ENCODE data around the gene SCML1.
"Not testable (repeated sequence)": the region's sequence is repeated elsewhere in the genome, so short reads cannot be mapped to it uniquely, and the experiment has no call there.

SCML1 gene

DNA sequence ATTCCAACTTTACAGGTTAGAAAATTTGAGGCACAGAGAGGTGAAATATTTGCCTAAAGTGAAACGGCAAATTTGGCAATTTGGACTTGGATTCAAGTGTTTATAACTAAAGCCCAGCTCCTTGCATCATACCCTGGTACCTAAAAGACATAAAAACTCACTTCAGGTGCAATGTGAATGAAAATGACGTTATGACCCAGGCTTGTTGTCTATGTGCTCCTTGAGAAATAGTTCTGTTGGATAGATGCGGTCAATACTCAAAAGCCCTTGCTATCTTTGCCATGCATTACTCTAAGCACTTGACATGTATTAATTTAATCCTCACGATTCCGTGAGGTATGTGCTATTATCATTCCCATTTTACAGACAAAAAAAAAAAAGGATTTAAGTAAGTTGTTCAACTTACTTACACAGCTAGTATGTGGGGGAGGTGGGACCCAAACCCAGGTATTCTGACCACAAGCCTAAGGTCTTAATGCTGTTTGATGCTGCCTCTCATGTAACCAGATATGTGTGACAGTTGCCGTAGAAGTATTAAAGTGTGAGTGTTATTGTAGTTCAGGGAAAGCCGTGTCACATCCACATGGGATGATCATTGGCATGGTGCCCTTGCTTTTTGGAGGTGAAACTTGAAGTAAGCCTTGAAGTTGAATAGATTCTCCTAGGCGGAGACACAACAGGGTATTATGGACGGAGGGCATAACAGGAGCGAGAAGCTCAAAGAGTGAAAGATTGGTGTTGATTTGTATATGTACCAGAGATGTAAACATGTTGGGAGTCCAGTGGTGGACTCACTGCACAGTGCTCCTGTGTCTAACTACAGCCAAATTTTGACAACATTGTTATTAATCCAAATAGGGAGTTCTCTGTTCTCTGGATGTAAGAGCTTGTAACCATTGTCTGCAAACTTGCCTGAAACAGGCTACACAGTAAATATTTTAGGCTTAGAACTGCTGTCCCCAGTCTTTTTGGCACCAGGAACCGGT is 3.1 kb downstream of the SCML1 start:
- DNase-seq: no peak

DNA sequence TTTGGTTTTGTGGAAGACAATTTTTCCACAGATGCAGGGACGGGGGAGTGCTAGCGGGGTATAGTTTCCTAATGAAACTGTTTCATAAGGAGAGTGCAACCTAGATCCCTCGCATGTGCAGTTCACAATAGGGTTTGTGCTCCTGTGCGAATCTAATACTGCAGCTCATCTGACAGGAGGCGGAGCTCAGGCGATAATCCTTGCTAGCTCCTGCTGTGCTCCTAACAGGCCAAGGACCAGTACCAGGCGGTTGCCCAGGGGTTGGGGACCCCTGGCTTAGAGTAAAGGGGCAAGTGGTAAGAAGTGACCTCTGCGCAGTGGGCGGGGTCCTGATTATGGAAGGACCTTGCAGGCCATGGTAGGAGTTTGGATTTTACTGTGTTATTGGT is 3.8 kb downstream of the SCML1 start:
- no peak for DNase-seq

GRCh38 chrX:17743913-17744312 is 6.6 kb downstream of the SCML1 start:
- no peak for DNase-seq

- no peak for DNase-seq
Measured at GRCh38 chrX:17744896-17745523, 7.7 kb downstream of the SCML1 start.

- no peak for DNase-seq
Measured at GRCh38 chrX:17747692-17748091, 10.4 kb downstream of the SCML1 start.

DNA sequence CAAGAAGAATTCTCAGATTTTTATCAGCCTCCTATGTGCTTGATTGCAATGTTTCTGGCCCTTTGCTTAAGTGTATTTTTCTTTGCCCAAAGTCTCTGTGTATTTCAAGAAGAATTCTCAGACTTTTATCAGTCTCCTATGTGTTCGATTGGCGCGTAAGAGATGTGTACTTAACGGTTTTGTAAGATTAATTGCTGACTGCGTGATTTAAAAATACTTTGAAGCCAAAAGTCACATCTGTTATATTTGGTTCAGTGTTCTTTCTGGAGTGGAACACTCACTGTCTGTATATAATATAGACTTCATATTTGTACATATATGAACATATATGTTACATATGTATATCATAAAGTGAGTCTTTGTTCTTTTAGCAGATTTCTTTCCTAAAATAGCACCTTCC is 11.4 kb downstream of the SCML1 start:
- no peak for DNase-seq

DNA sequence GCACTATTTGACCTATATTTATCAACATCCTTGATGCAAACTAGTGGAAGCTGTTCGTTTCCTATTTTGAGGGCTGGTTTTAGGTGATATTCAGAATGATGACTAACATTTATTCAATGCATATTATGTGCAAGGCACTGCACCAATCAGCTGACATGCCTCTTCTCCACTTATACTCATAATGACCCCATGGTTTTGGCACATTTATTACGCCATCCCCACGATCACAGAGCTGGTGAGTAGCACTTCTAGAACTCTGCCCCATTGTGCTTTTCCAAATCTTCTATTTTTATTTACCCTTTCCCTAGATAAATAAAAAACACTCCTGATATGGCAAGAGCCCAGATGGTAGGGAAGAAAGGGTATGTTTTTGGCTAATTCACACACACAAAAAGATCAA is 13.1 kb downstream of the SCML1 start:
- no peak for DNase-seq

DNA sequence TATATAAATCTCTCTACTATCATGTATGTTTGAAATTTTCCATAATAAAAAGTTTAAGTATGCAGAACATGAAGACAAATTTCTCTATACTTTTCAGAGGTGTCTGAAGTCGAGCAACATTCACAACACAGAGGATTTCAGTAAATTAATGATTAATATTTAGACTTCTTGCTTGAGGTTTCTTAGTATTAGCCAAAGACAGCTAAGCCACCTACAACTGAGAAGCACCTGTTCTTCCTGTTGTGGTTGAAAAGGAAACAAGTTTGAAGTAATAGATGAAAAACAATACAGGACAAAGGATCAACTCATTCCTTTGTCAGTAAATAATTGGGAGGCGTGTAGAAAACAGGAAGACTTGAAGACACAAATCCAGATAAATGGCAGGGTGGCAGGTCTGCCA is 21.1 kb downstream of the SCML1 start:
- DNase-seq: no peak

DNA sequence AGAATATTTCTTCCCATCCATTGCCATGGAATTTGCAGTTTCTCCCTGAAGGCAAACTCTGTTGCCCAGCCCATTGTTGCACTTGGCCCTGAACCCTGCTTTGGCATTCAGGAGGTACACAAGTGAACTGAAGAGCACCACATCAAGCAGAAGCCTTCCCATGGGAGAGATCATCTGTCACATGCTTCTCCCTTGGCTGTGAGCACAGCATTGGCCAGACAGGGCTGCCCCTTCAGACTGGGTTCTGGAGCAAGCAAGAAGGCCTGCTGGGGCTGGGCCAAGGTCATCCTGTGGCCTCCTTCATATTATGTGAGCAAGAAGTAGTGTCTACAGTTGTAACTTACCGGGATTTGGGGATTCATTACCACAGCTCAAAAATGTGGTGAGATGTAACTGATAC is 22.7 kb downstream of the SCML1 start:
- DNase-seq: no peak

GRCh38 chrX:17767734-17768133 is 30.4 kb downstream of the SCML1 start:
- no peak for DNase-seq

DNA sequence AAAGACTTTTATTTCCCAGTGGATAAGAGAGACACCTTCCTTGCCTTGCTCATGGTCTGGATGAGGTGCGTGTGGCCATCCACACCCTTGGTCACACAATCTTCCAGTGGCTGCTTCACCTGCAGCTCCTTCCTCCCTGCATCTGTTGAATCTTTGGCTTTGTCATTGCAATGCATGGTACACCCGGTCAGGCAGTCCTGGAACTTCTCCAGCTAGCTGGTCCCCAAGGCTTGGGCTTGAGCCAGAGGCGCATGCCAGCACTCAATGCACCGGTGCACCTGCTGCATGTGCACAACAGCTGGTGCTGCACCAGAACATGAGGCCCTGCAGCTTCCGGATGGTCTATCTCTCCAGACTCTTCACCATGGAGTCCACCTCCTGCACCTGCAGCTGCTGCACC is 31.7 kb downstream of the SCML1 start:
- DNase-seq: no peak

- DNase-seq: no peak
Measured at GRCh38 chrX:17769701-17770269, 32.5 kb downstream of the SCML1 start.

- DNase-seq: no peak
Measured at GRCh38 chrX:17773221-17773876, 36.1 kb downstream of the SCML1 start.

- DNase-seq: no peak
Measured at GRCh38 chrX:17774053-17774452, 36.8 kb downstream of the SCML1 start.

- no peak for DNase-seq
Measured at GRCh38 chrX:17778997-17779396, 41.7 kb downstream of the SCML1 start.

GRCh38 chrX:17779434-17779833 is 42.1 kb downstream of the SCML1 start:
- no peak for DNase-seq

DNA sequence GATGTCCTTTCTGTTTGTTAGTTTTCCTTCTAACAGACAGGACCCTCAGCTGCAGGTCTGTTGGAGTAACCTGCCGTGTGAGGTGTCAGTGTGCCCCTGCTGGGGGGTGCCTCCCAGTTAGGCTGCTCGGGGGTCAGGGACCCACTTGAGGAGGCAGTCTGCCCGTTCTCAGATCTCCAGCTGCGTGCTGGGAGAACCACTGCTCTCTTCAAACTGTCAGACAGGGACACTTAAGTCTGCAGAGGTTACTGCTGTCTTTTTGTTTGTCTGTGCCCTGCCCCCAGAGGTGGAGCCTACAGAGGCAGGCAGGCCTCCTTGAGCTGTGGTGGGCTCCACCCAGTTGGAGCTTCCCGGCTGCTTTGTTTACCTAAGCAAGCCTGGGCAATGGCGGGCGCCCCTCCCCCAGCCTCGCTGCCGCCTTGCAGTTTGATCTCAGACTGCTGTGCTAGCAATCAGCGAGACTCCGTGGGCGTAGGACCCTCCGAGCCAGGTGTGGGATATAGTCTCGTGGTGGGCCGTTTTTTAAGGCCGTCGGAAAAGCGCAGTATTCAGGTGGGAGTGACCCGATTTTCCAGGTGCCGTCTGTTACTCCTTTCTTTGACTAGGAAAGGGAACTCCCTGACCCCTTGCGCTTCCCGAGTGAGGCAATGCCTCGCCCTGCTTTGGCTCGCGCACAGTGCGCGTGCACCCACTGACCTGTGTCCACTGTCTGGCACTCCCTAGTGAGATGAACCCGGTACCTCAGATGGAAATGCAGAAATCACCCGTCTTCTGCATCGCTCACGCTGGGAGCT is 49.5 kb downstream of the SCML1 start:
- DNase-seq: not testable (repeated sequence)

GRCh38 chrX:17787557-17787956 is 50.3 kb downstream of the SCML1 start:
- DNase-seq: no peak

GRCh38 chrX:17788439-17788838 is 51.1 kb downstream of the SCML1 start:
- DNase-seq: peak in 1 of 2 donors; percentile 0

DNA sequence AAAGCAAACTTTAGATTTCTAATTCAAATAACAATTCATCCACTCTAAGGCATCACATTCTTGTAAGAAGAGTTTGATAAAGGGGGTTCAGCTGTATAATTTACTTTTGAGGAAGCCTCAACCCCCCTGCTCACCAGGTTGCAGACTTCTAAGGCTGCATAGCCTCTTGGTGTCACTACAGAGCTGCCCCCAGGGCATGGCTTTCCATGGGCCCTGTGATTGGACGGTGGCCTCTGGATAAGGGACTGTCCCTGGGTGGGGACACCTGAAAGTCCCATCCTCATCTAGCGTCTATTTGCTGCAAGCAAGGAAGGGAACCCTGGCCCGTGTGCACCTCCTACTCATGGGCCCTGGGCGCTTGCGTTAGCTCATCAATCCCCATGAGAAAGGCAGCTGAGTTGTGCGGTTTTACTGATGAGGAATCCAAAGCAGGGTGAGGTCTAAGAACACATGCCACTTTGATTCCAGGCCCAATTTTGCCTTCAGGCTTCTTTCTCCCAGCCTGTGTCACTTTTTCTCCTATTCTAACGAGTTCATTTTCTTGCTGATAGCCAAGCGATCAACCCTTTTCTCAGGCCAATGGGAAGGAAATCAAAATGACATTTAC is 51.8 kb downstream of the SCML1 start:
- no peak for DNase-seq

GRCh38 chrX:17792826-17793225 is 55.5 kb downstream of the SCML1 start:
- no peak for DNase-seq

- DNase-seq: no peak
Measured at GRCh38 chrX:17798921-17799320, 61.6 kb downstream of the SCML1 start.
